GOT3 (cell line): ENCODE data around the gene ADGRB3.
"Not testable (repeated sequence)": the region's sequence is repeated elsewhere in the genome, so short reads cannot be mapped to it uniquely, and the experiment has no call there.

Experiments used
- DNase-seq: peaks from one replicate; lab custom pipeline; 2025; ENCODE audit warnings: mixed read lengths; lab: John Stamatoyannopoulos, UW

ADGRB3 gene

DNA sequence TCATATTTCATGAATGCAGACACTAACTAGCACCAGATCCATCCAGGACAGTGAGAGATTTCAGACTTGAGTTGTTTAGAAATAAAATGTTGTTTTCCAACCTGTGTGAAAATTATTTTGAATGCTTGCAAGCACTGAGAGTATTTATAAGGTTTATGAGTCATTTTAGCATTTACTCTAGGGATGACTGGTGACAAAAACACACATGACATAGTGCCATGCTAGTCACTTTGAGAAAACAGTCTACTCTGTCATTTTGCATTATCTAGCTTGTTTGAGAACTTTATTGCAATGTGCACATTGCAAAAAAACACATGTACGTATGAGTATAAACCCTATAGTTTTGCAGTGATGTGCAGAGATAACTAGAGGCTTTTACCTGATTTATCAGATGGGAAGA is 705.1 kb downstream of the ADGRB3 start:
- no peak for DNase-seq

DNA sequence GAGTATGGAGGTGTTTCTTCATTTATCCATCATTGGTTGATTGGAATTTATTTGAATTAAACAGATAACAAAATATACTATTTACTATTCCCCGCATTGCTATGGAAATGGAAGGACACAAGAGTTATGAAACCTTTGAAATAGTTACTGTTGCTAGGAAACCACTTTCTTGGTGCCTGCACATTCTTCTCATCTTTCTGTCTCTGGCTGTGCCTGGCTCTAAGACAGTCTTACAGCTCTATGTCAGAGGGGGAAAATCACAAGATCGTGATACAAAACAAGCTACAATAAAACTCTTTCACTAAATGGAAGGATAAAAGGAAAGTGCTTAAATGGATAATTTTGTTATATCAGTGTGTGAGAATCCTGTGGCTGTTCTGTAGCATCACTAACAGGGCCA is 708.8 kb downstream of the ADGRB3 start:
- no peak for DNase-seq

DNA sequence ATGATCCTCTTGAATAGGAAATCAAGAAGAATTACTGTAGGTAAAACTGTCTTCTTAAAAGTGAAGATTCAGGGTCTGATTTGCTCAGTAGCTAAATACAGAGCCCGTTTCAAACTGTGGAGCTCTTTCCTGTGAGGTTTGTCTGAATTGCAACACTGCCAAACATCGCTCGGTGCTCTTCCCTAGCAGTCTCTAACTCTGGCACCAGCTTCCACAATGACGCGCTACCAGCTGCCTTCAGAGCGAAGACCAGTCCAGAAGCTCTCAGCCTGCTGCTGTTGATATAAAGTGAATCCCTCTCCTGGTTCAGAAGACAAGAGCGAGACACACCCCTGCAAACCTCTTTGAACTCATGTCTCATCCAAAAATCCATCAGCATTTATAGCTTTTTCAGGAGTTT is 714.7 kb downstream of the ADGRB3 start:
- no peak for DNase-seq

DNA sequence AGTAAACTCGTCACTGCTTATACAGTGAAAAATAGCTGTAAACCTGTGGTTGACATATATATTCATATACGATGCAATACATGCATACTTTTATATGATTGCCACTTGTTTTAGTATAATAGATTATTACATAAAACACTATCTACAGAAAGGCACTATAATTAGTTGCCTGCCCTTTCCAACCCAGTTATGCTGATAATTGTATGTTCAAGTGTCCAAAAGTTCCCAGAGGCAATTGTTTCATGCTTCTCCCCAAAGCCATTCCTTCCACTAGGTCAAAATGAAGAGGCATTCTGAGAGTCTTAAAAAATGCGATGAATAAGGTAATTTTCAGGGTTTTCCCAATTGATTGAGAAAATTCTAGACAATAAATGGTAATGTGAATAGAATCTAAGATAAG is 727.1 kb downstream of the ADGRB3 start:
- no peak for DNase-seq

DNA sequence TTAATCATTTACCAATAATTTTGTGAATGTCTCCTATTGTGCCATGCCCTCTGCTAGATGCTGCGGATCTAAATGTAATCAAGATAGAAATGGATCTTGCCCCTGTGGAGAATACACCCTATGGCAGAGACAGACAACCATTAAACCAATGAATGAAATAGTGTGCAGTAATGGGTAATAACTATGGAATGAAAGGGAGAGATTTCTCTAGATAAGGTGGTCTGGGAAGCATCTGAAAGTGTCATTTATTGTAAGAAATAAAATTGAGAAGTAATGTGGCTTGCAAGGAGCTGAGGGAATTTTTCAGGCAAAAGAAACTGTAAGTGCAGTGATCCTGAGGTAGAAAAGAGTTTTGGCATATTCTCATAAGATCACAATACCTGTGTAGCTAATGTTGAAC is 731.7 kb downstream of the ADGRB3 start:
- DNase-seq = no peak

DNA sequence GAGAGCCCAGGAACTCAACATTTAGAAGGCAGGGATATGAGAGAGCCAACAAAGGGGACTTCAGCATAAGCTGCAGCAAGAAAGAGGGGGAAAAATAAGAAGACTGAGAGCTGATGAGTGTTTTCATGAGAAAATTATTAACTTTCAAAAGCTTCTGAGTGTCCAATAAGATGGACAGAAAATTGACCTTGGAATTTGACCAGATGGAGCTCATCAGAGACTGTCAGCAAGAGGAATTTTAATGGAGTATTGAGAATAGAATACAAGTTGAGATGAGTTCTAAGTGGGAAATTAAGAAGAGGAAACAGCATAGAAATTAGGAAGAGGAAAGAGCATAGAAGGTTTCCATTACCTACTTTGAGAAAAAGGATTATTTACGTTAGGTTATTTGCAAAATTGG is 733.5 kb downstream of the ADGRB3 start:
- DNase-seq = no peak

DNA sequence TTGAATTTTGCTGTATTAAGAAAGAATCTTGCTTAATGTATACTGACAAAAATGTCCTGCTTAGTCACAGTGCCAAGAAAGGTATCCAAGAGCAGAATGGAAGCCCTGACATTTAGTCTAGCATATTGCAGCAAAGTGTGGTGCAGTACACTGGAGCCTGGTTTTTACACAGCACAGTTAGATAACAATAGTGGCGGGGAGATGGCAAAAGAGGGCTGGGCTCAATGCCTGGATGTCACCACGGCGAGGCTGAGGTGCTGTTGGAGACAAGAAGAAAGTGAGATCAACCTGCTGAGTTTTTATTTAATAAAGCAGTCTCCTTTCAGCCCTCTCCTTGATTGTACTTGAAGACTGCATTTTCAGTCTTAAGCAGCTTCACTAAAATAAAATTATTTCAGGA is 735.7 kb downstream of the ADGRB3 start:
- no peak for DNase-seq

DNA sequence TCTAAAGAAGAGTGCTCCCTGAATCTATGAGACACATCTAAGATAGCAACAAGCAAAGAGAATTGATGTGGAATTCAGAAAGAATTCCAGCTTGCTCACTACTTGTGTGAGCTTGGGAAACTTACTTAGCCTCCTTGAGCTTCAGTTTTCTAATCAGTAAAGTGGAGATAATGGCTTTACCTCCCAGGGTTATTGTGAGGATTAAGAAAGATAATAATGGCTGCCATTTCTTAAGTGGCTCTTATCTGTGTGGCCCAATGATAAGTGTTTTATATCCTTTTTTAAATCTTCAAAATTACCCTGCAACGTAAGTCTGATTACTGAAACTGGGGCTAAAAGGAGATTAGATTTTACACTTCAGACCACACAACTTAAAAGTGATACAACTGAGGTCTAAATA is 743.2 kb downstream of the ADGRB3 start:
- no peak for DNase-seq

DNA sequence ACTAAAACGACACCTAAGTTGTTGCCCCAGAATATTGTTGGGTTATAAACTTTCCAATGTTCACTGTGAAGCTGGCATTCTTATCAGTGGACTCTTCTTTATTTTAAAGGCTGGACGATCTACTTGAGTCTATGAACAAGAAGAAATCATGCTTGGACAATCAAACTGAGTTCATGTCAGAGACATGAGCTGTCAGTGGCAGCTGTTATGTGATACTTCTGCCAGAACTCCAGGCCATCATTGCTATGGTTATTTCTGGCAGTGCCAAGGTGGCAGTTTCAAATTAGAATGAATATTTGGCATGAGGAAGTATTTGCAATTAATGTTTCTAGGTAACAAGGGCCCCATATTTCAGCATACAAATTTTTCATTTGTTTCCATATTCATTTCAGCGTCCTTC is 744.4 kb downstream of the ADGRB3 start:
- no peak for DNase-seq

DNA sequence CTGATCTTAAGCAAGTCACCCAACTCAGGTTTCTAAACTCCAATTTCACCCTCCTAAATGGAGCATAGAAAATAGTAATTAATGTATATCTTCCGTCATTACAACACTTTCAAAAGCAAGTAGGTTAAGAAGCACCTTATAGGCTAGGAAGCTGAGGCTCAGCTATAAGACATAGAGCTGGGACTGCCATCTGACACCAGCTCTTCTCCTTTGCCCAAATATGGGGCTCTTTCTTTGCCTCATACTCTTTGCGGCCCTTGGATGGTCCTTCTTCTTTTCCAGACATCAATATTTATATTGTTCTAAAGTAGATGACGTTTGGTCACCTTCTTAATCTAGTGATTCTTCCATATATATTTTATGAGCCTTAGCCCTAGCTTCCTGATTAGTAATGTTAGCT is 748.5 kb downstream of the ADGRB3 start:
- no peak for DNase-seq

DNA sequence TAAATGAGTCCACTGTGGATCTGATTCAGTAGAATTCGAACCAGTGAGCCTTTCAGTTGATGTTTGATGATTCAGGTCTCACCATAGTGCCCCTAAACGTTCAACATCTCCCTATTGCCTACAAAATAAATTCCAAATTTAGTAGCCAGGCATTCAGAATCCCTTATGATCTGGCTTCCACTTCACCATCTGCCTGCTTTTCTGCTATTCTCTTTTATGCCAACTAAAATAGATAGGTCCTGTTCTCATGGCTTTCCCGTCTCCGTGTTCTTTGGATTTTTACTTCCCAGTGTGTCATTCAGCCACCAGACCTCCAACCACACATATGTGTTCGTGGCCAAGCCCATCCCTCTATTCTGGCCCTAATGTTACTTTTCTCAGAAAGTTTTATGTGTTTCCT is 751.3 kb downstream of the ADGRB3 start:
- no peak for DNase-seq

DNA sequence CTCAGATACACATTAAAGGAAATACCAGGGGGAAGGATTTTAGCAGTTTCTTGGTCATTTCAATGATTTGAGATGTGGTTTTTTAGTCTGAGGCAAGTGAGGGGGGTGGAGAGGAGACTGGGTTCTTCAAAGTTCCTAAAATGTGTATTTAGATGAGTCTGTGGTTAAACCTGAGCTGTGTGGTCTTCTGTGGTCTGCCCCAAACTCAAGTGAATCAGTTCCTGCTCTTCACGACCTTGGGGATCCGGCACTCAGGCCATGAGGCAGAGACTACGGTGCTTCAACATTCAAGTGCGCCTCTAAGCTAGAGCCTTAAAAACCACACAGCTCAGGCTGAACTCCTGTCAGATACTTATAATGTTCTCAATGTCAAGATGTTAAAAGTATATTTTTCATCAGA is 755.0 kb downstream of the ADGRB3 start:
- no peak for DNase-seq

DNA sequence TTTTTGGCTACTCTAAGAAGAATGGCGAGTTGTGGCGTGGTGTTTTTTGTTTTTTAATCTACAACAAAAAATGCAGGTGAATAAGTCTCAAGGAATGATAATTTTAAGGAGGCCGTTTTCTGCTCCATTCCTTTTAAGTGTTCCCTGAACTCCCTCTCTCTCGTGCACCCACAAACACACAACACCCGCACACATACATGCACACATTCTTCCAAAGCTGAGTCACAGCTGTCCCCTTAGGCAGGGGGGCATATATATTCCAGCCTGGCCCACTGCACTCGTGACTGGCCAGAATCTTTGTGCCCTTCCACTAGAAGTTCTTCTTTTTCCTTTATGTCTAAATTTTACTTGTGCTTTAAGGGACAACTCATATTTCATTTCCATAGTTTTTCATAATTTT is 756.0 kb downstream of the ADGRB3 start:
- DNase-seq = no peak

DNA sequence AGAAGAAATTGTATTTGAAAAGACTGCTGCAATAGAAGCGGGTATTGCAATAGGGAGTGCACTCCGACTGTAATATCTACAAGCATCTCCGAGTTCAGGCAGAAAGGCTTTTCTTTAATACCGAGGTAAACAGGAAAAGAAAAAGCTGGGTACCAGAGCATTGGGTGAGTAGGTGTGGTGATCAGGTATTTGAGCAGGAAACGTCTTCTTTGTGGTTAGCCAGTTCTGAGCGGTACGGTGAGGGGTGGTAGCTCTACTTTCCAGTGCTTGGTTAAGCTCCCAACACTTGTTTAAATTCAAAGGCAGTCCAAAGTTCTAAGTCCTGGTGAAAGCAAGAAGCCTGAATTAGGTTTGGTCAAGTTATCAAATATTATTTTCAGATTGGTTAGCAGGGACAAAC is 757.7 kb downstream of the ADGRB3 start:
- no peak for DNase-seq

DNA sequence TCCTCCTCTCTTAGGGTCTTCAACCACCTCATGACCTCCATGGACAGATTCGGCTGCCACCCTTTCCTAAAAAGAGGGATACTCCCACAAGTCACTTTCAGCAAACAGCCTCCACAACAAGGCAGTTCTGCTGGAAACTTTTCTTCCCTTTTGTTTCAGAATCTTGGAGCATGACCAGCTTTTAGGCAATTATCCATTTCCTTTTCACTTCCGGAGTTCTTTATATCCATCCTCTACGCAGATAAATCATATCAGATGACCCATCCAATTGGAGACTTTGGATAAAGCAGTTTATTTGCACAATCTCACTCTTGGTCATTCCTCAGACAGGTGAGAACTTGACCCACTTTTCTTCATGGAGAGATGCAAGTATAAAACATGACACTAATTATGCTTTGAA is 763.2 kb downstream of the ADGRB3 start:
- DNase-seq = no peak

DNA sequence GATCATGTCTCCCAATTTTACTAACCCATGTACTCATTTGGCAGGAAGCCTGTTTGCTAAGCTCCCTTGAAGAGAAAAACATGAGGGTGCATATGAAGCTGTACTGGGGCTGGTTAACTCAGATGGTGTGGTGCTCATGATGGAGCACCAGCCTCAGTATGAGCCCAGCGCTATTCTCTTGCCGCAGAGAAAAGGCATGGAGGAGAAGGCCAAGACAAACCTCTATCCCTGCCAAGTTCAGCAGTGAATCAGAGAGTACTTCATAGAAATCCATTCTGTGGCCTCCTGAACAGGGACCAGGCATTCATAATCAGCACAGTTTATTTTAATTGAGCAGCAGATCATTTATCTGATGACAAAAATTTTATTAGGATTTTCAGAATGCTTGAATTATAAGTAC is 763.6 kb downstream of the ADGRB3 start:
- DNase-seq = no peak

DNA sequence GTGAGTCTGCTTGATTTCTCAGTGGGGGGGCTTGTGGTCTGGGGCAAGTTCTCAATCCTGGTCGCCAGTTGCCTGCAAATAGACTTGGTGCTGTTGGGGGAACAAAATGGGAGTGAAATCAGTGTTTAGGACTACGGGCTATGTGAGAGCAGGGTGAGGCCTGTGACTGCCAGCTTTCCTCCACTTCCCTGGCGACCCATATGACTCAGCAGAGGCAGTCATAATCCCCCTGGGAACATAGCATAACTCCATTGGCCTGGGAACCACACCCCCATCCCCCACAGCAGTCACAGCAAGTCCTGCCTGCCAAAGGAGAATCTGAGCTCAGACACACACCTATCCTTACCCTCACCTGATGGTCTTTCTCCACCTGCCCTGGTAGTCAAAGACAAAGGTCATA is 773.8 kb downstream of the ADGRB3 start:
- DNase-seq = no peak

DNA sequence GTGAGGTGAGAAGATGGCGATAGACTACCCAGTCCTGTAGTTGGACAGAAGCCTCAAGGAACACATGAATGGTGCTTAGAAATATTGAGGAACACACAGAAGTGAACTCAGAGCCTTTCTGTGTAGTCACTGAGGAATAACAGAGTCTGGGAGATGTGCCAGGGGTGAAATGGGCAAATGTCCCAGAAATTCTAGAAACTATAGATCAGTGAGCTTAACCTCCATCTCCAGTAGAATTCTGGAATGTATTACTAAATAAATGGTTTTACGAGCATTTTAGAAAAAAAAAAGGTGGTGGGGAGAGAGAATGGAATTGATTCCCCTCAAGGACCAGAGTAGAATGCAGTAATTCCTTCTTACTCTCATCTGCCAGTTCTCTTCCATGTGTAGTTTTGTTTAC is 781.7 kb downstream of the ADGRB3 start:
- no peak for DNase-seq

DNA sequence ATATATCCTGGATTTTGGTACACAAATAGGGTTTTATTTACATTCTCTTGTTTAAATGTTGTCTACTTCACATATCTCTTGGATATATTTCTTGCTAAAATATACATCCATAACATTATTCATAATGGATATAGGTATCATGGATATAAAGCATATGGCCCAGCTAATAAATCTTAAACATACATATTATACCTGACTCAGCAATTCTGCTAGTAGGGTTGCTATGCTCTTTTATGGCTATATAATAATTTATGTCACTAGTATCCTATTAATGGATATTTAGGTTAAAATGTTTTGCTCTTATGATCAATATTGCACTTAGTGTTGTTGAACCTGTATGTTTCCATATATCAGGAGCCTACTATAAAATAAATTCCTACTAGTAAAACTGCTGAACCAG is 786.2 kb downstream of the ADGRB3 start:
- no peak for DNase-seq

DNA sequence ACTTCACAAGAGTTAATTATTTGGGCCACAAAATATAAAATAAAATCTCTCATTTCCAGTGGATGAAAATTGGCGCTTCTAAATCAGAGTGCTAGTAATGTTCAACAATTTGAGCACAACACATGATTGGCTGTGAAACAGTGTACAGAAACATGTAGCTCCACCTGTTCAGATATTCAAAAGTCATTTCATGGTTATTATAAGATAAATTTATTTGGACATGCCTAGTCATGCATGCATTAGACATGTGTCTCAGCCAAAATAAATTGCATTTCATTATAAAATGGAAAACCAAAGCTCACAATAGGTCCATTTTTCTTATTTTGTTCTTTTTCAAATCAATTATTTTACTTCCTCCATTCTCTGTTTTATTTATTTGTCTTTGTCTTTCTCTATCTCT is 786.9 kb downstream of the ADGRB3 start:
- DNase-seq = no peak

DNA sequence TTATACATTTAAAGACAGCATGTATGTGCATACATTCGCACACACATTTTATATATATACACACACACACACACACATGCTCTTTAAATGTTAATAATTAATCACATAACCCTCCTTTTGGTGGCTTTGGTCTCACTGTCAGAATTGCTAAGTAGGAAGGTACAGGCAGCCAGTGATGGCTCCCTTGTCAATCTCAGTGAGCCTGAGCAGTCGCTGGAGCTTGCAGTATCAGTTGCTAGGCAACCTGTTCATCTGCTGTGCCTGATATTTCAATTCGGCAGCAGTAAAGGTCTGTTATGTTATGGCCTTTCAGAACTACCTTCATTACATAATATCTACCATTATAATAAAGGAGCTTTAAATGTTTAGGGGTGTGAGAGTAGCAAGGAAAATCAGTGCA is 787.4 kb downstream of the ADGRB3 start:
- DNase-seq = no peak

DNA sequence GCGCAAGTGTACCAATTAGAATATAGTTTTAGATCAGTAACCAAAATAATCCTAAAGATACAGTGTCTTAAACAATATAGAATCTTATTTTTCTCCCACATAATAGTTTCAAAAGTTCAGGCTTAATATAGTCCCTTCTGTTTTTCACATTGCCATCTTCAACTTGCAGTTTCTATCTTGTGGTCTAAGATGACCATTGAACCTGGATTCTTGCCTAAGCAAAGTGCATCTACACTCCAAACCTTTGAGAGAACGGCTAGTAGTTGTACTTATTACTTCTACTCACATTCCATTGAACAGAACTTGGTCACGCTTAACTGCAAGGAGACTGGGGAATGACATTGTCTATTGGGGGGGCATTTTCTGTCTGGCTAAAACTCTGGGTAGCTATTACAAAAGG is 788.7 kb downstream of the ADGRB3 start:
- DNase-seq = no peak

DNA sequence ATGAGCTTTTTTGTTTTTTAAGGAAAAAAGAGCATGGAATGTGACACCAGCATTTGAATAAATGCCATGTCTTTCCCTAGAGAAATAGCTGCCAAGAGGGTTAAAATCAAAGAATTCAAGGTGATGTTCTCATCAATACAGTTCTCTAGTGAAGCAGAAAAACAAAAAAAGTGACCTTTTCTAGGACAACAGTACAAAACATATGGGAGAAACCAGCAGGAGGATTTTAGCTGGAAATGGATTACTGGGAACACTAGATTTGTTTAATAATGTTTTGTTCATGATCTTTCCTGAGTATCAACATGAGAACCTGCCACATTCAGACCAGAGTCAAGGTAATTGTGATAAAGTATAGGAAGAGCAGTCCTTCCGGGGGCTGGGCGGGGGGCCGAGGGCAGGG is 789.5 kb downstream of the ADGRB3 start:
- no peak for DNase-seq

DNA sequence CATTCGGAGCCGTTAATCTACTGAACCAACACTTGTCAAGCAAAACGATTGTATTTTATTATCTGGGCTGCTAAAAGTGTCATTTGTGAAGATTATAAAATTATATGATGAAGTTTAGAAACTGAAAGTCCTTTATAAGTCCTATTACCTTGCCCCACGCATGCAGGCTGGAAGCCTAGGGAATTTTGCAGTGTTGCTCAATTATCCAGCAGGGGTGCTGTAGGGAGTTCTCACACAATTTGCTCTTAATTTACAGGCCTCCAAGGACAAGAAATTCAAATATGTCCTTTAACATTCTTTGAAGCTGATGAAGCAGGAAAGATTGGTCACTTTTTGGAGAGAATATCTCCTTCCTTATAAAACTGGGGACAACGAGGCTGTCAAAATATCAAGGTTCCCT is 792.8 kb downstream of the ADGRB3 start:
- DNase-seq = no peak

DNA sequence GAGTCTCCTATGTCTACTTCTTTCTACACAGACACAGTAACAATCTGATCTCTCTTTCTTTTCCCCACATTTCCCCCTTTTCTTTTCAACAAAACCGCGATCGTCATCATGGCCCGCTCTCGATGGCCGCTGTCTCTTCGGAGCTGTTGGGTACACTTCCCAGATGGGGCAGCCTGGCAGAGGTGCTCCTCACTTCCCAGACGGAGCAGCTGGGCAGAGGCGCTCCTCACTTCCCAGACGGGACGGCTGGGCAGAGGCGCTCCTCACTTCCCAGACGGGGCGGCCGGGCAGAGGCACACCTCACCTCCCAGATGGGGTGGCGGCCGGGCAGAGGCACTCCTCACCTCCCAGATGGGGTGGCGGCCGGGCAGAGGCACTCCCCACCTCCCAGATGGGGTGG is 797.1 kb downstream of the ADGRB3 start:
- not testable (repeated sequence) for DNase-seq
